GM21367 (cell line): ENCODE measurements around the gene FRS2.
A peak's percentile ranks its signal among the peaks of the same experiment; 100 is the strongest.
"Not testable (repeated sequence)": the region's sequence is repeated elsewhere in the genome, so short reads cannot be mapped to it uniquely, and the experiment has no call there.

Experiments
- ATAC-seq: cut with Tn5 transposase; IDR thresholded peaks from one replicate; pipeline ENCODE4 v1.9.1; 2021; ENCODE audit not compliant: unreplicated experiment

The FRS2 gene

GRCh38 chr12:69575346-69575745, 105.2 kb downstream of the FRS2 start:
- no peak for ATAC-seq

GRCh38 chr12:69578283-69578682, 108.1 kb downstream of the FRS2 start:
- ATAC-seq = no peak

DNA sequence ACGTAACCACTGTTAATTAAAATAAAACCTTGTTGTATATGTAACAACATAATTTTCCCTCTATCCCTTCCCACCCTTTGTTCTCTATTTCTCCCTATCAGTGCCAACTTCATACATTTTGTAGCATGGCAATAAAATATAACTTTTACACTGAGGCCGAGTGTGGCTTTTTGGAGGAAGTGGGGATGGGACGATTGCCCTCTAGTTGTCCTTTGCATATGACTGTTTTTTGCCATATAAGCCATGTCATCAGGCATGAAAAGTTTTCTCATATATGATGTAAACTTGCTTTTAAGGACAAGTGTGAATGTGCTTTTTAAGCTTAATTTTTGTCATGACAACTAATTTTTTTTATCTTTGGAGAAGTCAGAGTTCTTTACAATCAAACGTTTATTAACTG, 108.8 kb downstream of the FRS2 start:
- ATAC-seq = no peak

GRCh38 chr12:69580074-69580473, 109.9 kb downstream of the FRS2 start:
- ATAC-seq = no peak

DNA sequence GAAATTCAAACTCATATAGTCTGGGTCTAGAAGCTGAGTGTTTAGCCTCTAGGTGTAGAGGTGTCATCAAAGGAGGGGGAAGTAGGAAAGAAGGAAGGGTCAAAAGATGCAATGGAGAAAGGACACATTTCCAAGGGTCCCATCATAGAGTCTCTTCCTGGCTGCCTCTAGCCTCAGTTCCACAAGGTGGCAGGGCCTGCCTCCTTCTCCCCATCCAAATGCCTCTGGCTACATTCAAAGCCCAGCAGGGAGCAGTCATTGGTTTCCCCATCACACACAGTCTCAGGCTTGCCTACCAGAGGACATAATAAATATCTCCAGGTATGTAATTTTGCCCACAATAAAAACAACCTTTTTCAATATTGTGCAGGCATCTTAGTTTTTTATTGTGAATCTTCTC, 113.0 kb downstream of the FRS2 start:
- ATAC-seq = no peak

GRCh38 chr12:69585189-69586062, 115.2 kb downstream of the FRS2 start, which contains the start of gene CCT2:
CCT2 (plus strand) TSS chr12:69585459; CDS start chr12:69585522, 63 bp downstream.
- peak; percentile 95 for ATAC-seq

- ATAC-seq = no peak
Measured at GRCh38 chr12:69588527-69588926, 118.3 kb downstream of the FRS2 start.

DNA sequence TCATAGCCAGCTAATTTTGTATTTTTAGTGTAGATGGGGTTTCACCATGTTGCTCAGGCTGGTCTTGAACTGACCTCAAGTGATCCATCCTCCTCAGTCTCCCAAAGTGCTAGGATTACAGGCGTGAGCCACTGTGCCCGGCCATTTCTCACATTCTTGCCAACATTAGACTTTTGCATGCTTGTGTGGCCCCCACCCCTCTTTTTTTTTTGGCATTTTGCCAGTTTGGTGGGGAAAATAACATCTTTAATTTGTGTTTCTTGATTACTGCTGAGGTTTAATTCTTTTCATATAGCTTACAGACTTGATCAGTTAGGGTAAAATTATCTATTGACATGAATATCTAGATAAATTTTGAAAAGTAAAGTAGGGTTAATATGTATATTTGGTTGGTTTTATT, 118.9 kb downstream of the FRS2 start:
- no peak for ATAC-seq

GRCh38 chr12:69595689-69596088, 125.5 kb downstream of the FRS2 start:
- ATAC-seq = no peak

DNA sequence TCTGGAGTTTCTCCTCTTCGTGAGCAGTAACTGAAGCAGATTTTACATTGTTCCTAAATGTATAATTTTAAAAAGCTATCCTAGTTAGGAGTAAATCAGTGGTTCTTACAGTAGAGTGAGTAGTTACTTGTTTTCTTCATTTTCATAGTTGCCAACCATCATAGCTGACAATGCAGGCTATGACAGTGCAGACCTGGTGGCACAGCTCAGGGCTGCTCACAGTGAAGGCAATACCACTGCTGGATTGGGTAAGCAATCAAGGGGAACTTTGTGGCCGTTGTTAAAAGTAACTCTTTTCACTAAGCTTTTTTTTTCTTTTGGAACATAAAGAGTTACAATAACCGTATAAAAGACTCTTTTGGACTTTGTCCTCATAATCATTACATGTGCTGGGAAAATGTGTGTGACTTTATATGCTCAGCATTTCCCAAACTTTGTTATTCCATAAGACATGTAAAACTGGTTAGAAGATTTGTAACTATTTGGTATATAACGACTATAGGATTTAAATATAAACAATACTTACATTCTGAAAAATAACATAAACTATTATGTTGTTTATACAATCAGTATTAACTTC, 128.1 kb downstream of the FRS2 start:
- no peak for ATAC-seq

GRCh38 chr12:69600804-69601203, 130.6 kb downstream of the FRS2 start:
- no peak for ATAC-seq

GRCh38 chr12:69601962-69602685, 131.9 kb downstream of the FRS2 start:
- ATAC-seq = no peak

DNA sequence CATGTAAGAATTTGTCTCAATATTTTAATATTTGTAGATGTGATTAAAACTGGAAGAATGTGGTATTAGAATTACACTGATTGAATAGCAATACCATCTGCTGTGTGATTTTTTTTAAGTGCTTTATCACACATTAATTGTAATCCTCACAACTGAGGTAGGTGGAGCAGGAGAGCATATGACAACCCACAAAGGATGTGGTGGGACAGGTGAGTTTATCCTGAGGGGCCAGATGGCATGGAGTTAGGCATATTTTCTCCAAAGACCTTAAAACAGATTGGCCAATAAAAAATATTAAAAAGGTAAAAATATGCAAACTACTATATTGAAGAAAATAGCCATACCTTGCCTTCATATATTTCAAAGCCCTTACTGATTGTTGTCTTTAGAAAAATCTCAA, 132.8 kb downstream of the FRS2 start:
- no peak for ATAC-seq

DNA sequence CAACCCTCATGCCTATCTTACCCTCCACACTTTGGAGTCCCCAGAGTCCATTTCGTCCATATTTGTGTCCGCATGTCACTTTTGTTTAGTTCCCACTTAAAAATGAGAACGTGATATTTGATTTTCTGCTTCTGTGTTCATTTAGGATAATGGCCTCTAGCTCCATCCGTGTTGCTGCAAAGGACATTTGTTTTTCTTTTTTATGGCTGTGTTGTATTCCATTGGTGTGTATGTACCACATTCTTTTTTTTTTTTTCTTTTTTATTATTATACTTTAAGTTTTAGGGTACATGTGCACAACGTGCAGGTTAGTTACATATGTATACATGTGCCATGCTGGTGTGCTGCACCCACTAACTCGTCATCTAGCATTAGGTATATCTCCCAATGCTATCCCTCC, 133.4 kb downstream of the FRS2 start:
- not testable (repeated sequence) for ATAC-seq

DNA sequence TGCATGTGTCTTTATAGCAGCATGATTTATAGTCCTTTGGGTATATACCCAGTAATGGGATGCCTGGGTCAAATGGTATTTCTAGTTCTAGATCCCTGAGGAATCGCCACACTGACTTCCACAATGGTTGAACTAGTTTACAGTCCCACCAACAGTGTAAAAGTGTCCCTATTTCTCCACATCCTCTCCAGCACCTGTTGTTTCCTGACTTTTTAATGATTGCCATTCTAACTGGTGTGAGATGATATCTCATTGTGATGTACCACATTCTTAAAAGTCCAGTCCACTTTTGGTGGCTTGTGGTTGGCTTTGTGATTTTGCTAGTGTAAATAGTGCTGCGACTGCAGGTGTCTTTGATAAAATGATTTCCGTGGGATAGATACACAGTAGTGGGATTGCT, 134.1 kb downstream of the FRS2 start:
- not testable (repeated sequence) for ATAC-seq

GRCh38 chr12:69608114-69608513, 137.9 kb downstream of the FRS2 start:
- ATAC-seq = no peak

DNA sequence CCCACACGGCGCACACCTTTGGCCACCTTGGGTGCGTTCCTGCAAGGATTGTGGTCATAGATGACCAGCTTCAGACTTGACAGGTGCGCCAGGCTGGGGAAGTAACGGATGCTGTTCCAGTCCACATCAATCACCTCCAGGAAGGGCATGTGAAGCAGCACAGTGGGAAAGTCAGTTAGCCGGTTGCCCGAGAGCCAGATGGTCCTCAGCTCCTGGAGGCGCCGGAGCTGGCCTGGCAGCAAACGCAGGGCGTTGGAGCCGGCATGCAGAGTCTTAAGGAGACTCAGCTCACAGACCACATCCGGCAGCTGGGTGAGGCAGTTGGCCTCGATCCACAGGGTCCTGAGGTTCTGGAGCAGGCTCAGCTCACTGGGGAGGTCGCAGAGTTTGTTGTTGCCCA, 139.9 kb downstream of the FRS2 start:
- no peak for ATAC-seq

DNA sequence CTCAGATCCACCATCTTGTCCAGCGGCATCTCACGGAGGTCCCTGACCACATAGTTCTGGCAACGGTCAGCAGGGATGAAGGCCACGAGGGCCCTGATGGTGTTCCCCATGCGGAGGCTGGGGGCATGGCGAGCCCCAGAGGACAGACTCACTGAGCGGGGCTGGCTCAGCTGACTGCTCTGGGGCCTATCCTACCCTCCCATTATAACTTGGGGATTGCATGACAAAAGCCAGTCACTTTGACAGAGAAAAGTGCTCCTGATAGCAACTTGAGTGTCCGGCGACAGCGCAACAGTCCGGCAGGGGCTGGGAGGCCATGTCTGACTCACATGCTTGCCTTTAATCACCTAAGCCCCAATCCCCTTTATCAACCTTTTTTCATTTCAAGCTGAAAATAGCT, 140.5 kb downstream of the FRS2 start, which contains the start of gene LRRC10:
Gene LRRC10, minus strand, starts transcription at position 179 of the 400 bp plus-strand sequence. Its CDS starts 69 bp downstream, at position 110.
- ATAC-seq = no peak

GRCh38 chr12:69613351-69613750, 143.2 kb downstream of the FRS2 start:
- ATAC-seq = no peak

DNA sequence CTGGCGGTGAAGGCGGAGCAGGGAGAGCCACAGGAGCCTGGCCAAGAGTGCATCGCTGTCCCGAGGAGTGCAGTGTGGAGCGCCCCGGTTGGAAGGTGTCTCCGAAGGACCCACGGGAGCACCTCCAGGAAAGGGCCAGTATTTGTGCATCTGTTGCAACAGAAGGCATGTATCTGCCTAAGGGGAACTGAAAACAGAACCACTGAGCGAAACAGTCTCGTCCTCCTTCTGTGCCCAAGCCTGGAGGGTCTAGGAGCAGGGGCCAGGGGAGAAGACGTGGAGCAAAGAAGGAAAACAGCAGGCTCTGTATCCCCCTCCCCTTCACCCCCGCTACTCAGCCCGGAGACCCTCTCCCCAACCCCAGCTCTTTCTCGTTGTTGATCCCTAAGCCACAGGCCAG, 145.8 kb downstream of the FRS2 start:
- no peak for ATAC-seq

DNA sequence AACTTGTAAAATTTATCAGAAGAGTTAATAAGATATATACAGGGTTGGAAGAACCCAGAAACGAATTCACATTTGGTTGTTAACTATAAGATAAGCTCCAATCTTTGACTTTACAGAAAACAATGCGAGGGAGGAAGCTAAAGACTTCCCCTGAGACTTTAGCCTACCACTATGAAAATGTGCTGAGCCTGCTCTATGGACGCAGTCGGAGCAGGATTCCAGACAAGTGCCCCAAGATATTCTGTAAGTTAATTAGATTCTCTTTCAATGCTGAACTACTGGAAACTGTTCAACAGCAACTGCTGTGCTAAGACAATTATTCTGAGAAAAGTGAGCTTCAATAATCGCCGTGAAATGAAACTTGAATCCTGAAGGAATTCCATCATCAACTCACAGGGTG, 148.9 kb downstream of the FRS2 start:
- ATAC-seq = no peak

- ATAC-seq = no peak
Measured at GRCh38 chr12:69620077-69620476, 149.9 kb downstream of the FRS2 start.
